Measurements from ENCODE around the gene CHKA. TPM values are rescaled to one million over a fixed set of nuclear protein-coding genes. Genes with fewer than 3 reads are reported as not detected.

CHKA gene
- total RNA-seq, 6 experiments from 2014 or later = 6.8 to 9.2 (median 7.8) TPM

DNA sequence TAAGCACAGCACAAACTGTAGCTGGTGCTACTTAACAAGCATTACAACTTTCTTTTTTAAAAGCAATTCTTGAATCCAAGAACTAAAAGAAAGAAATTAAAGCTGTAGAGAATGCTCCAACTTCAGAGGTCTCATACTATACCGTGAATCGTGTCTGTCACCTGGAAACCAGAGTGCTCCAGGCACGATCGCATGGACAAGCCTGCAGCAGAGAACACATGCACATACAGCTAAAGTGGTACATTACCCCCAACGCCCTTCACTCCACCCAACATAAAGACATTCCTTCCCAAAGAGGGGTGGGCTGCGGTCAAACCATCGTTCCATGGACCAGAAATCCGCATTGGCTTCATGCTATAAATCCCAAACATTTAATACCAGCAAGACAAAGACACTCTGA lies 31.5 kb downstream of the CHKA start:
- no peaks in the 10 kb centered on the region for H3K27me3 Mint-ChIP-seq (ENCODE audit: insufficient read depth)
- no peak for DNase-seq
- no peaks in the 10 kb centered on the region for H3K4me1 Mint-ChIP-seq (ENCODE audit: low read depth)
- H3K36me3 Mint-ChIP-seq (ENCODE audit: low read depth) = no peaks in the 10 kb centered on the region
- H3K4me3 Mint-ChIP-seq = no peak overlapping the region
- no peak overlapping the region for H3K27ac Mint-ChIP-seq
- TF ChIP-seq CTCF (IDR thresholded peaks at IDR 0.05) = no peak
- no peaks in the 10 kb centered on the region for H3K9me3 Mint-ChIP-seq

DNA sequence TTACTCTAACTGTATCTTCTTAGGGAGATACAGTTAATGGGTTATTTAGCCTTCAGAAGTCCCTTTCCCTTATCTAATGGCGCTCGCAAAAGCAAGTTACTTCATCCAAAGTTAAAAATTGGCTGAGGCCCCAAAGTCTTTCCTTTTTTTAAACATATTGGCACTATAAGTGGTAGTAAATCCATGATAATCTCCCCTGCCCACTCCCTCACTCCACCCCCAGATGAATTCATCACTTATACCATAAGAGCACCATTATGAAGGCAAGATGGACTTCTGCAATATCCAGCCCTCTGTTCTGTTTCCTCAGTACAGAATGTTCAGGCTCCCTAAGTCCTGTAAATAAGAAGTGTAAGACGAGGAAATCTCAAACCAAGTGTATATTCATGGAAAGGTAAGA lies 37.7 kb downstream of the CHKA start:
- DNase-seq = no peak
- no peaks in the 10 kb centered on the region for H3K27me3 Mint-ChIP-seq (ENCODE audit: insufficient read depth)
- H3K9me3 Mint-ChIP-seq = no peaks in the 10 kb centered on the region
- peaks cover 5% of the 10 kb centered on the region for H3K36me3 Mint-ChIP-seq (ENCODE audit: low read depth)
- H3K27ac Mint-ChIP-seq = no peak overlapping the region
- no peaks in the 10 kb centered on the region for H3K4me1 Mint-ChIP-seq (ENCODE audit: low read depth)
- no peak for TF ChIP-seq CTCF (IDR thresholded peaks at IDR 0.05)
- no peak overlapping the region for H3K4me3 Mint-ChIP-seq

DNA sequence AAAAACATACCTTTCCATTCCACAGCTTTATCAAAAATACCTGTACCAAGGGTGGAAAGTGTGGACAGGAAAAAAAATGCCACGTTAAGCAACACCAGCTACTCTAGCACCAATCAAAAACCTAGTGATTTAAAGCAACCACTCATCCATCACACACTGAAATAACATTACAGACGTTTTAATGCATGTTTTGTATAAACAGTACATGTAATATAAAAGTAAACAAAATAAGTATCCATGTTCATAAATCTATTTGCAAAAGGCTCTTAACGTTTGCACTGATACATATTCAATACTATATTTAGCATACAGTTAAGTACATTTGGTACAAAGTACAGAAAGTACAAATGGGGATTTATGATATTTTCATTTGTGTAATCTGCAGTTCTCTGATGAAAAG lies 38.7 kb downstream of the CHKA start:
- Mint-ChIP-seq H3K4me3 (no peak overlapping the region), H3K27me3 (ENCODE audit: insufficient read depth) (no peaks in the 10 kb centered on the region), H3K36me3 (ENCODE audit: low read depth) (peaks cover 5% of the 10 kb centered on the region), H3K27ac (no peak overlapping the region), H3K9me3 (no peaks in the 10 kb centered on the region), H3K4me1 (ENCODE audit: low read depth) (no peaks in the 10 kb centered on the region)
- no peak for TF ChIP-seq CTCF (IDR thresholded peaks at IDR 0.05)
- DNase-seq = no peak

DNA sequence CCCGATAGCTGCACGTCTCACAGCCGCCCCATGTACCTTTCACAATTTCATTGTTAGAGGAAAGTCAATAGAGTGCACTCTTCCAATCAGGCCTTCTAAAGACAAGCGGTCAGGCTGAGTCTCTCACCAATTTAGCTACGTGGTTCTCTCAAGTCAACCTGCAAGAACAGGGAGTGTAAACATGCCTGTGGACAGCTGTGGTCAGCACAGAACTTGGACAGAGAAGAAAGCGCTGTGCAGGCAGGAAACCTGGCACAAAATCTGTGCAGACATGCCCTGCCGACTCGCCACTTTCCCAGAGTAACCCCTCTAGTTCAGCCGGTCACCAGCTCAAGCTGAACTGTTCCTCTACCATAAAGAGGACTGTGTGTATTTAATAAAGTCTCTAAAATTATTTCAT lies 39.5 kb downstream of the CHKA start:
- Mint-ChIP-seq H3K27me3 (ENCODE audit: insufficient read depth) (no peaks in the 10 kb centered on the region), H3K4me3 (no peak overlapping the region), H3K36me3 (ENCODE audit: low read depth) (peaks cover 5% of the 10 kb centered on the region), H3K4me1 (ENCODE audit: low read depth) (no peaks in the 10 kb centered on the region), H3K9me3 (no peaks in the 10 kb centered on the region), H3K27ac (no peak overlapping the region)
- TF ChIP-seq CTCF (IDR thresholded peaks at IDR 0.05) = no peak
- no peak for DNase-seq

DNA sequence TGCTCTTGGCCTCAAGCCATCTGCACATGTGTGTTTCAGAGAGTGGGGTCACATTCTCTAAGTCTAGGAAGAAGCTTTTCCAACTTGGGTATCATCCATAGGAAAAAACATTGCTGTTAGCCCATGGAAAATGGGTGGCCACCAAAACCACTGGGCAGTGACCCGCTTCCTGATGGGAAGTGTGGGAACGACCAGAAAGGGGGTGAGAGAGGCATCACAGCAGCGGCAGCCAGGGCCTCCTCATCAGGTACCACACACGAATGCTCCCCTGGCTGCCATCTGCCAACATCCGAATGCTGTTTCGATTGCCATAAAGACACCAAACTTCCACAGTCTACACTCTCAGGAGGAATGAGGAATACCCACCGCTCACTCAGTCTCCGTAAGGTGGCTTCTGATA lies 40.3 kb downstream of the CHKA start:
- Mint-ChIP-seq H3K9me3 (no peaks in the 10 kb centered on the region), H3K36me3 (ENCODE audit: low read depth) (peaks cover 5% of the 10 kb centered on the region), H3K27me3 (ENCODE audit: insufficient read depth) (no peaks in the 10 kb centered on the region), H3K27ac (no peak overlapping the region), H3K4me1 (ENCODE audit: low read depth) (no peaks in the 10 kb centered on the region), H3K4me3 (no peak overlapping the region)
- DNase-seq = no peak
- TF ChIP-seq CTCF (IDR thresholded peaks at IDR 0.05) = no peak

Data from HFFc6 (cell line).